ENCODE results near the gene FCRLB.
"Not testable (repeated sequence)": the region's sequence is repeated elsewhere in the genome, so short reads cannot be mapped to it uniquely, and the experiment has no call there.

FCRLB gene, protein sequence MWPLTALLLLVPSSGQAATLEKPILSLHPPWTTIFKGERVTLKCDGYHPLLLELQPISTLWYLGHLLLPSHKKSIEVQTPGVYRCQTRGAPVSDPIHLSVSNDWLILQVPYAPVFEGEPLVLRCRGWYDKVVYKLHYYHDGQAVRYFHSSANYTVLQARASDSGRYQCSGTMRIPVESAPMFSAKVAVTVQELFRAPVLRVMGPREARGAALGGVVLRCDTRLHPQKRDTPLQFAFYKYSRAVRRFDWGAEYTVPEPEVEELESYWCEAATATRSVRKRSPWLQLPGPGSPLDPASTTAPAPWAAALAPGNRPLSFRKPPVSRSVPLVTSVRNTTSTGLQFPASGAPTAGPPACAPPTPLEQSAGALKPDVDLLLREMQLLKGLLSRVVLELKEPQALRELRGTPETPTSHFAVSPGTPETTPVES

DNA sequence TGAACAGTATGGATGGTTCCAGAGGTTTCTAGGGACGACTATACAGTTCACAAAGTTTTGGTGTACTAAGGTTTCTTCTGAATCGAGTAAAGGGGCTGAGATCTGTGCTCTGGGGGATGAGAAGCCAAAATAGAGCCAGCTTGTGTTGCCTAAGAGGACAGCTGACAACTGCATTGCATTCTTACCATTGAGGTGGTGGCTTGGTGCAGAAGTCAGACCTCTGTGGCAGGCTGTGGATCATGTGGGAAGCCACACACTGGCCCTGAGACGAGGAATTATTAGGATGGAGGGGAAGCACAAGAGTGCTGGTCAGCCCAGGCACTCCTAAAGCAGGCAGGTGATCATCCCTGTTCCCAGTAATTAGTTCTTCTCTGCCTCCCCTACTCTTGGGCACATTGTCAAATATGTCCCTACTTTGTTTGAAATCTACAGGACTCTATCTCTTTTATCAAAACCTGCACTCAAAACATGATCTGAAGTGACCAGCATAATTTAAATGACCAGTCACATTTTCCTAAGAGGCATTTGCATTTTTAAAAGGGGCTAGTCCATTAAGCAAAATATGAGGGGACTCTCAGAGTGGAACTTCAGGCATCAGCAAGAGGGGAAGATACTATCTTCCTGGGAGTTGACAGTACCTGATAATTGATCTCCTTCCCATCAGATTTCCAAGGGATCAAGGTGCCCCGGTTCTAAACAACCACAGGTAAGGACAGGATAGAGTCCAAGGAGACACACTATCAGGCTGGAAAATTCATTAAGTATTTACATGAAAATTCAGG, at the start of gene FCRLB:
FCRLB (plus strand) TSS at position 589 of the 782 bp plus-strand sequence. CDS start 1,129 bp downstream, outside the sequence.
- DNase-seq = no peak

DNA sequence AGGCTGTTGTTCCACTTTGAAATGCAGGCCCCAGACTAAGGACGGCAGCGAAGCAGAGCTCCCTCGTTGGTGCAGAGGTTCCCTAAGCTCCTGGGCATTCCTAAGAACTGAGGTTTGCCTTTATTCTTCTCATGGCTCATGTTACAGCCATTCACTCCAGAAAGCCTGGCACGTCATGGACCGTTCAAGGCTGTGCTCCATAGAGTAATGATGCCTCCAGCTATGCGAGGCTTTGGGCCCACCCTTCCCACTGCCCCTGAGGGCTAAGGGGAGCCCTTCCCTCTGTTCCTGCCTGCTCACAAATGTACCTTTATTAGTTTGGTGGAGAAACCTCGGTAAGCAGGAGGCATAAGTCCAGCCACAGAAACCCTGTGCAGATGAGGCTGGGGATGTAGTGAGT, 47.9 kb upstream of the FCRLB start:
- DNase-seq = not testable (repeated sequence)

DNA sequence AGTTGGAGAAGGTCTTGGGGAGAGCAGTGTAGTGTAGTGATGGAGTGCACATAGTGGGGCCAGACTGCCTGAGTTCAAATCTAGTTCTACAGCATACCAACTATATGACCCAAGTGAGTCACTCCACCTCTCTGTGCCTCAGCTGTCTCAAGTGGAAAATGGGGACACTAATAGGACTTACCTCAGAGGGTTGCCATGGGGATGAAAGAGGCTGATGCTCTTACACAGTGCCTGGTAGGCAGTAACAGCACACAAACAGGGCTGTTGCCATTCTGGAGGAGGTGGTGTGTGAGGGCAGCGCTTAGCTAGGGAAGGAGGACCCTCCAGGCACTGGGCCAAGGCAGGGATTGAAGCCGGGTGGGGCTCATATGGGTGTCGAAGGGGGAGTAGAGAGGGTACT, 46.9 kb upstream of the FCRLB start:
- DNase-seq = not testable (repeated sequence)

DNA sequence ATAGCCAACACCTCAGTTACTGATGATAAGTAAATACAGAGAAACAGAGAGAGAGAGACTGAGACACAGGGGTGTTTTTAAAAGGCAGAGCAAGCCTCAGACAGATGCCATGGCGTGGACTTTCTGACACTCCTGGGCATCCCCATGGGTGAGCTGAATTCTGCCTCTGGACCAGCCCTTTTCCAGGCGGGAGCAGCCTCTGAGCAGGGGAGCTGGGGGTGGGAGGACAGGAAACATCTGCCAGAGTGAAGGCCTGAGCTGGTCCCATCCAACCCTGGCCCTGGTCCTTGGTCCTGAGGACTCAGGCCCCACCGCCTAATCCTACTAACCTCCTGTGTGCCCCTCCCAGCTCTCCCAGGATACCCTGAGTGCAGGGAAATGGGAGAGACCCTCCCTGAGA, 46.4 kb upstream of the FCRLB start:
- not testable (repeated sequence) for DNase-seq

DNA sequence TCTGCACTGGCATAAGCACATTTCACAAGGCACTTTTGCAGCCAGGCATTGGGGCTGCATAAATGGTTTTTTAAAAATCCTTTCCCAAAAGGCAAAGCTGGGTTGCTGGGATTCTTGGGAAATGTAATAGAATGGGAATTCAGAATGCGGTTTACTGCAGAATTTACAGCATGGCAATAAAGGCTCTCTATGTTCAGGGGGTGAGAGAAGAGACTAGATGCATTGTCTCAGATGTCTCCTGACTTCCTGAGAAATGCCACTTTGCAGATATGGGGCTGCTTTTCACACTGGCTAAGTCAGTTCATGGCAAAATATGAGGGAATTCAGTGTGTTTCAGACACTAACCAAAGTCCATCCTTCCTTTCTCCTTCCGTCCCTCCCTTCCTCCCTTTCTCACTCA, 44.9 kb upstream of the FCRLB start:
- DNase-seq = no peak

DNA sequence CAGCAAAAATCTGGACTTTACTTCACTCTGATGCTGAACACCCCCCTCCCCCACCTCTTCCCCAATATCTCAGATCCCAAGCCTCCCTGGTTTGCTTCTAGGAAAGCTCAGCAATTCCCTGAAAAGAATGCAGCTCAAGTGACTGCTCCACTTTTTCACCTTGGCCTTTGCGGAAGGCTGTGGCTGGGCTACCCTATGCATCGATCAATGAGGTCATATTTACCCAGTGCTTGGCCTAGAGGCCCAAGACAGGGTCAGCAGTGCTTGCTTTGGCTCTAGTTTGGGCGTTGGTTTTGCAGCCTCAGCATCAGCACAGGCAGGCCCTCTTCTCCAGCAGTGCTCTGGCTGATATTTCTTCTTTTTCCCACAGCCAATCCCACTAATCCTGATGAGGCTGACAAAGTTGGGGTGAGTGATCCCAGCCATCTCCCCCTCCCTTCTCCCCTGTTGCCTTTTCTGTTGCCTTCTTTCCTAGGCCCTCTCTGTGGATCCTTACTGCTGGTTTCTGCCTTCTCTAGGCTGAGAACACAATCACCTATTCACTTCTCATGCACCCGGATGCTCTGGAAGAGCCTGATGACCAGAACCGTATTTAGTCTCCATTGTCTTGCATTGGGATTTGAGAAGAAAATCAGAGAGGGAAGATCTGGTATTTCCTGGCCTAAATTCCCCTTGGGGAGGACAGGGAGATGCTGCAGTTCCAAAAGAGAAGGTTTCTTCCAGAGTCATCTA, 44.2 kb upstream of the FCRLB start:
- DNase-seq = no peak

DNA sequence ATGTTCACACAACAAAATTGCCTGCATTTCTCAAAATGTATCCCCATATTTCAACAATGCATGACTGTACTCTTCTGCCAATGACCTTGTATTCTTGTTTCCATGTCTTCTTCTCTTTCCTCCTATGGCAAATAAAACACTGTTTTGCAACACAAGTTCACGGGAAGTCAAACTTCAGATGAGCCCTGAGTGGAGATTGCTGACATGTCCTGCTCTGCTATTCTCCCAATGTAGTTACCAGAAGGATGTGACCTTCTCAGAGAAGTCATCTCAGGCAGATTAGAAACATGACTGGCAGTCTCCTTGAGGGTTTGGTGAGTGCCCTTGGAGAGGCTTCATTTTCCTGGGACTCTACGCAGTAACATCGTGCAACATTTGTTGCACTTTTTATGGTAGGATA, 42.8 kb upstream of the FCRLB start:
- no peak for DNase-seq

DNA sequence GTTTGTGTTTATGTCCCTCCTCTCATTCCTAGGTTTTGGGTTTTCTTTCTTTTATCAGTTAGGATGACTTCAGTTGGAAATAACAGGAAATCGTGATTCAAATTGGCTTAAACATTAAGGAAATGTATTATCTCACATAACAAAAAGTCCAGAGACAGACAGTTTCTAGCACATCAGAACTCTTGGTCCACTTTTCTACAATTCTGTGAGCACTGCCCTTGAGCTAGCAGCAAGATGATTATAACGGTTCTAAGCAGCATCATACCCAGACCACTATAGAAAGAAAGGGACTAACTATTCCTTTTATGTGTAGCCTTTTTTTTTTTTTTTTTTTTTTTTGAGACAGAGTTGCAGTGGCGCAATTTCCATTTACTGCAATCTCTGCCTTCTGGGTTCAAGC, 39.5 kb upstream of the FCRLB start:
- DNase-seq = no peak

DNA sequence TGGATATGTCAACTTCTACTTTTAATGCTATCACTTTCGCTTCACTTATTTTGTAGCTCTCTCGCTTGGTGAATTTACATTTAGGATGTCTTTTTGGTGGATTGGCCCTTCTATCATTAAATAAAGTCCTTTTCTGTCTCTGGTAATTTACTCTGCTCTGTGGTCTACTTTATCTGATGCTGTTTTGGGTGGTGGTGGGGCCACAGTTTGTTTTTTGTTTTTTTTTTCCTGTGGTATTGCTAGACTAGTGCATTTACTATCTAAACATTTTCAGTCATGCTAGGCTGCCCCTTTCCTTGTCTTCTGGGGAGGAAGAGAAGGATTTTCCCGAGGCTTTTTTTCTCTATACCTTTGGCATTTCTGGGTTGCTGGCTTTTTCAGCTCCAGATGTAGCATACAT, 32.4 kb upstream of the FCRLB start:
- DNase-seq = no peak

DNA sequence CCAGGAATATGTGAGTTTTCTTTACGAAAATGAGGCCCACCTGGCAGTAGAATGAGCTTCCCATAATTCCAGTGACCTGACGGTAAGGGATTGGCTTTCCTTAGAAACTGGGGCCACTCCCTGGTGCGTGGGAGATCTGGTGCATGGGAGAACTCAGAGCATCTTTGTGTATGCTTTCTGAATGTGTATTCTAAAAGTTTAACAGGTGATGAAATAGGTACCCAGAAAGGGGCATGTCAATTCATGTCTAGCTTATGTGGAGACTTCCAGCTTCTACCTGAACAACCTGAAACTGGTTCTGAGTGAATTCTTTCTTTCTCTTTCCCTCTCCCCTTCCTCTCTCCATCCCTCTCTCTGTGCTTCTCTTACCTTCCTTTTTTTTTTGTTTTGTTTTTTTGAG, 29.5 kb upstream of the FCRLB start:
- DNase-seq = no peak

DNA sequence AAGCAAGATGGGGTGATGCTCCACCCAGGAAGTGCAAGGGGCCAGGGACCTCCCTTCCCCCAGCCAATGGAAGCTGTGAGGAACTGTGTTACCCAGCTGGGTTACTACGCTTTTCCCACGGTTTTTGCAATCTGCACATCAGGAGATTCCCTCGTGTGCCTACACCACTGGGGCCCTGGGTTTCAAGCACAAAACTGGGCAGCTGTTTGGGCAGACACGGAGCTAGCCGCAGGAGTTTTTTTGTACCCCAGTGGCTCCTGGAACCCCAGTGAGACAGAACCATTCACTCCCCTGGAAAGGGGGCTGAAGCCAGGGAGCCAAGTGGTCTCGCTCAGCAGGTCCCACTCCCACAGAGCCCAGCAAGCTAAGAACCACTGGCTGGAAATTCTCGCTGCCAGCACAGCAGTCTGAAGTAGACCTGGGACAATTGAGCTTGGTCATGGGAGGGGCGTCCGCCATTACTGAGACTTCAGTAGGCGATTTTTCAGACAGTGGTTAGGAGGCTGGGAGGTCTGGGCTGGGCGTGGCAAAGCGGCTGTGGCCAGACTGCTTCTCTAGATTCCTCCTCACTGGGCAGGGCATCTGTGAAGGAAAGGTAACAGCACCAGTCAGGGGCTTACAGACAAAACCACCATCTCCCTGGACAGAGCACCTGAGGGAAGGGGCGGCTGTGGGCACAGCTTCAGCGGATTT, 28.2 kb upstream of the FCRLB start:
- not testable (repeated sequence) for DNase-seq

DNA sequence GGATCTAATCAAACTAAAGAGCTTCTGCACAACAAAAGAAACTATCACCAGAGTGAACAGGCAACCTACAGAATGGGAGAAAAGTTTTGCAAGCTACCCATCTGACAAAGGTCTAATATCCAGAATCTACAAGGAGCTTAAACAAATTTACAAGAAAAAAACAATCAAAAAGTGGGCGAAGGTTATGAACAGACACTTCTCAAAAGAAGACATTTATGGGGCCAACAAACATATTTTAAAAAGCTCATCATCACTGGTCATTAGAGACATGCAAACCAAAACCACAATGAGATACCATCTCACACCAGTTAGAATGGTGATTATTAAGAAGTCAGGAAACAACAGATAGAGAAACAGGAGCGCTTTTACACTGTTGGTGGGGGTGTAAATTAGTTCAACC, 23.0 kb upstream of the FCRLB start:
- not testable (repeated sequence) for DNase-seq

DNA sequence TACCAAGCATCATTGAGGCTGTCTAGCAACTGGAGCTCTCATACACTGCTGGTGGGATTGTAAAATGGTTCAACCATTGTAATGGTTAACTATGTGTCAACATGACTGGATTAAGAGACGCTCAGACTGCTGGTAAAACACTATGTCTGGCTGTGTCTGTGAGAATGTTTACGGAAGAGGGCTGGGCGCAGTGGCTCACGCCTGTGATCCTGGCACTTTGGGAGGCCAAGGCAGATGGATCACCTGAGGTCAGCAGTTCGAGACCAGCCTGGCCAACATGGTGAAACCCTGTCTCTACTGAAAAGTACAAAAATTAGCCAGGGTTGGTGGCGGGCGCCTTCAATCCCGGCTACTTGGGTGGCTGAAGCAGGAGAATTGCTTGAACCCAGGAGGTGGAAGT, 19.1 kb upstream of the FCRLB start:
- DNase-seq = no peak

DNA sequence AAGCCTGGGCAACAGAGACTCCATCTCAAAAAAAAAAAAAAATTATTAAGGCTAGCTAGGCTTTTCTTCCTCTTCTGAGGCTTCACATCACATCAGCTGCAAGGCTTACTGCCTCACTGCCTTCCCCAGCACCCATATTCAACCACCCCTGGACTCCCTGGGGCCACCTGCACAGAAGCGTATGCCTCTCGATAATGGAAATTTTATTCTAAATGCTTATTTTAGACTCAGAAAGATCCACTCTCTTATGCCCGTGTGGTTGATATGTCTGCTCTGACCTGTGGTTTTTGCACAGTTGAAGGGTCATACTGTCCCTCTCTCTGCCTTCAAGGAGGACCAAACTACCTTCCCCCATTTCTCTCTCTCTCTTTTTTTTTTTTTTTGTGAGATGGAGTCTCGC, 15.8 kb upstream of the FCRLB start:
- DNase-seq = no peak

DNA sequence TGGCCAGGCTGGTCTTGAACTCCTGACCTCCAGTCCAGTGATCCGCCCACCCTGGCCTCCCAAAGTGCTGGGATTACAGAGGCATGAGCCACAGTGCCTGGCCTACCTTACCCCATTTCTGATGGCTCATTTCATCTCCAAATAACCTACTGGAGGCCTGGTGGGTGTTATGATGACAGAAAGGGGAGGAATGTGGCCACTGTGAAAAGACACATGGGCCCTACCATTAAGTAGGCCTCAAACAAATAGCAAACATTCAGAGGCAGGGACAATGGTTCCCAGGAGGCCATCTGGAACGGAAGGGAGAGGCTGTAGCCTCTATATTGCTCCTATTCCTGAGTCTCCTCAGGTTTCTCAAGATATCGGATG, 15.2 kb upstream of the FCRLB start:
- no peak for DNase-seq

DNA sequence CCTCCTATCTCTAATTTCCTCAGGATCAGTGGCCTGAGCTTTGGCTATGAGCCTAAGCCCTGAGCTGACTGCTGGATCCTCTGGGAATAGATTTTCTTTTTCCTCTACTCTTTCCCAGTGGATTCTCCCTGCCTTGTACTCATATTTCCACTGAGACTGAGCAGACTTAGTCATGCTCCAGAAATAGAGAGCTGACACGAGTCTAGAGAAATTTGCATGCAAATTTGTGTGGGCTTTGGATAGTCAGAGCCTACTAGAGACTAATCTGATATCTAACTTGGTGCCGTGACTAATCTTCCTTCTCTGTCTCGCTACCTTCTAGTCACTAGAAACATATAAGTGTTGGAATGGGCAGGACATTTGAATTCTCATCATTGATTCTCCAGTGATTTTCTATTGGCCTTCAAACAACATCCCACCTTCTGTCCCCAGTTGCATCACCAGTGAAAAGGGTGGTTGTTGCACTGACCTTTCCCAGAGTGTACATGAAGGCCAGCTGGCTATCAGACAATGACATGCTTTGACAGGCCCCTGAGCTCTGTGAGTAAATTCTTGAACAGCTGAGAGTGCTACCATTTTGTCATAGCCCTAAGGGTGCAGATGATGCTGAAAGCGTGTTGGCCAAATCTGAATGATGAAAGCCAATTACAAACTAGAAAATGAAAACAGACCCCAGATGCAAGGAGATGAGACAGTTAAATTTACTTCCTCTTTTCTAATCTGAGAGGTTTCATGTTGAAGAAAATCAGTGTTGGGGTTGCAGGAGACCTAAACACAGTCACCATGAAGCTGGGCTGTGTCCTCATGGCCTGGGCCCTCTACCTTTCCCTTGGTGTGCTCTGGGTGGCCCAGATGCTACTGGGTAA, 14.6 kb upstream of the FCRLB start, which contains the start of gene FCRLA:
FCRLA (plus strand) TSS at position 748 of the 866 bp plus-strand sequence; CDS start at position 784, 36 bp downstream.
- DNase-seq = no peak

DNA sequence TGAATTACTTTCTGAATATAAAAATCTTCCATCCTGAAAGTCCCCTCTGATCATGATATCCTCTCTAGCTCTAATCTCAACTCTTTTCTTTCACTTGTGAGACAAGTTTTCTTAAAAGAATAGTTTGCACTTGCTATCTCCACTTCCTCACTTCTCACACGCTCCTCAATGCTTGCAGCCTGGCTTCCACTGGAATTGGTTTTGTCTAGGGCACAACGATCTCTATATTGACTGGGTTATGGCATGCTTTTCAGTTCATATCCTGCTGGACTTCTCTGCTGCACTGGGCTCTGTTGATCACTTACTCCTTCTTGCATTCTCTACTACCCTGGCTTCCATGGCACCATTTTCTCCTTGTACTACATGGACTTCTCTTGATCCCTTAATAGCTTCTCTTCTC, 13.8 kb upstream of the FCRLB start:
- DNase-seq = no peak

DNA sequence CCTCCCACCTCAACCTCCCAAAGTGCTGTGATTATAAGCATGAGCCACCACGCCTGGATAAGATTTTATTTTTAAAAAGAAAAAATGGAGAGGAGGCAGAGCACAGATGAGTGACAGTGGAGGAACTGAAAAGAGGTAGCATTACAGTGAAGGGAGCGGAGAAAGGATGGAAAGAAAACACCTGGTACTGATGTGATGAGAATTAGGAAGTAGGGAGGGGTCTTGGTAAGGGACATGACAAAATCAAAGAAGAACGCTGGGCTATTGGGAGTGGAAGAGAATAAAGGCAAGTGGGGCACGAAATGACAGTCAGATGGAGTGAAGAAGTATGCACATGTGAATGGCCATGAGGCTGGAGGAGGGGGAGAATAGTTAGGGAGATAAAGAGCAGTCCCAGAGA, 12.0 kb upstream of the FCRLB start:
- DNase-seq = no peak

DNA sequence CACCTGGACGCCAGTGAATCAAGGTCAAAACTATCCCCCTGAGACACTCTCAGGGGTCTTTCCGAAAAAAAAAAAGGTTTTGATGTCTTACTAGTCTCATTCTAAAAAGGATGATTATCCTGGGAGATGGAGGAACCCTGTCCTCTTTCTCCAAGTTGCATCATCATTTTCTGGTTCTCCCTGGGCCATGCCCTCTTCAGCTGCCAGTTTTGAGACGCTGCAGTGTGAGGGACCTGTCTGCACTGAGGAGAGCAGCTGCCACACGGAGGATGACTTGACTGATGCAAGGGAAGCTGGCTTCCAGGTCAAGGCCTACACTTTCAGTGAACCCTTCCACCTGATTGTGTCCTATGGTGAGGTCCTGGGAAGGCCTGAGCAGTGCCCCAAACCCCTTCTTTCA, 10.8 kb upstream of the FCRLB start:
- no peak for DNase-seq

DNA sequence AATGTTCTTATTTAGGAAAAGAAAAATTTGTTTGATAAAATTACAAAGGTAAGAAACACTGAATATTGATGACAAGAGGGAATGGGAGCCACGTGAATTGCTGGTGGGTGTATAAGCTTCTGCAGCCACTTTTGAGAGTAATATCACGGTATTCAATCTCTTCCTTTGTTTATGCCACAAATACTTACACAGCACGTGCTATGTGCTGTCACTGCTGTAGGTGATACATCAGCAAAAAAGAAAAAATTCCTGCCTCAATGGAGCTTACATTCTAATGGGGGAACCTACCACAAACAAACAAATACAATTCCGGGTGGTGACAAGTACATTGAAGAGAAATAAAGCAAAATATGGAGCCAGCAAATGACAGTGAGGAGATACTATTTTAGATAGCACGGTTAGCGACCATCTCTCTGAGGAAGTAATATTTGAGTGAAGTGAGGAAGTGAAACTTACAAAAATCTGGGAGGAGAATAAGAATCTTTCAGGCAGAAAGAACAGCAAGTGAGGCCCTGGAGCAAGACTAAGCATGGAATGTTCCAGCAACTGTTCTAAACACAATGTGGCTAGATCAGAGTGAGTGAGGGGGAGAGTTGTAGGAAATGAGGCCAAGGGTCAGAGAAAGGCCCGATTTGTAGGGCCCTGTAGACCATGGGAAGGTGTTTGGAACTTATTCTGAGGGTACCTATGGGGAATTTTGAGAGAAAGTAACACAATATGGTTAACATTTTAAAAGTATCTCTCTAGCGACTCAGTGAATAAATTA, 2.6 kb upstream of the FCRLB start:
- DNase-seq = no peak

DNA sequence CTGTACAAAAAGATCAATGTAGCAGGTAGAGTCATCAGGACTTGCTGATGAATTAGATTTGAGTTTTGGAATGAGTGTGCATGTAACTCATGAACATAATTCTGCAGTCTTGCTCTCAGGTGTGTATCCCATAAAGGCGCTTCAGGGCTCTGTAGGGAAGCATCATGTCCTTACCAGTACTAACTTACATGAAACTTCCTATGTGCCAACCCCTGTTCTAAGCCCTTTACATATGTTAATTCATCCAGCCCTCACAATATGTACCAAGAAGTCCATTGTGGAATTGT, 2.1 kb upstream of the FCRLB start:
- no peak for DNase-seq
